GM19023 (cell line): ENCODE measurements around the gene VSIG2.
"Not testable (repeated sequence)": the region's sequence is repeated elsewhere in the genome, so short reads cannot be mapped to it uniquely, and the experiment has no call there.

Experiments
- ATAC-seq: cut with Tn5 transposase; IDR thresholded peaks from one replicate; pipeline ENCODE4 v1.9.1; 2021; ENCODE audit warnings: mild to moderate bottlenecking, moderate library complexity; ENCODE audit not compliant: unreplicated experiment

The VSIG2 gene

GRCh38 chr11:124751741-124752470, at the start of gene VSIG2:
TSS of gene VSIG2 (minus strand) at chr11:124752255. CDS start at chr11:124752137, 118 bp downstream.
- no peak for ATAC-seq

DNA sequence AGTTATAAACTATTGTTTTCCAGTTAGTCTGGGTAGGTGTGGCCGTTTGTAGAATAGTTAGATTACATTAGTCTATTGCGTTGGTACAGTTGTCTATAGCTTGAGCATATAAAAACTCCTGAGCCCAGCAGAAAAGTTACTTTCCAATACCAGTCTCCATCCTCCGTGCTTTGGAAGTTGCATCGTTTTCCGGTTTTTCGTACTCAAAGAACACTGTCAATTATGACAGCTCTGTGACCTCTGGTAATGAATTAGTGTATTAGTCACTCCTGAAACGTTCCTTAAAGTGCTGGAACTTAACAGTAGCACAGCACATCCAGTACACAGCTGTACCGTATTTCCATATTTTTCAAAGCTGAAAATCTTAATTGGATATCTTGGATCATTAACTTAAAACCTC, 49.0 kb upstream of the VSIG2 start:
- no peak for ATAC-seq

DNA sequence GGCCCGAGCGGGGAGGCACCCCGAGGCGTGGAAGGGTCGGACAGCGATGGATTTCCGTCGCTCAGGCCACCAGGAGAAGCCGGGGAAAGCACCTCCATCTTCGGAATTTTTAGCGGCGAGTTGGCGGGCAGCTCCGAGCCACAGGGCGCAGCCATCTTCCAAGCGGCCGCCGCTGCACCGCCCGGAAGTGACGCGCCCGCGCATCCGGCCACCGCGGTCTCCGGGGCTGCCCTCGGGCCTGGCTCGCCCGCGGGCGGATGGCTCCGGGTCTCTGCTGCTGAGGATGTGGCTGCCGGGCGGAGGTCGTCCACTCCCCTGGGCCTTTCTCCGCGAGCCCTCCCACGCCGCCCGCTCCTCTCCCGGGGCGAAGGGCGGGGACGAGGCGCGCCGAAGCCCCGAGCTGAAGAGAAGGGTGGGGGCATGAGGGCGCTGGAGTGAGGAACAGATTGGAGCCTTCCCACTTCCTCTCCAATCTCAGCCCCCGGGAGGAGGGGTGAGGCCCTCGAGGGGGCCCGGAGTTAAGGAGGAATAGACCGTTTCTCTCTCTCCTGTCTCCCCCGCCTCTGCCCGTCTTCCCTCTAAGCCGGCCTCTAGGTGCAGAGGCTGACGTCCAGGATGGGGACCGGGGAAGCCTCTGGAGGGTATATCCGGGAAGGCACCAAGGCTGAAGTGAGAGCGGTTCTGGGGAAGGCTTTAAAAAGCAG, 48.3 kb upstream of the VSIG2 start, which contains the start of gene MSANTD2:
MSANTD2 (minus strand) TSS at position 181 of the 704 bp plus-strand sequence; CDS start at position 155, 26 bp downstream.
- ATAC-seq = peak; percentile 93

DNA sequence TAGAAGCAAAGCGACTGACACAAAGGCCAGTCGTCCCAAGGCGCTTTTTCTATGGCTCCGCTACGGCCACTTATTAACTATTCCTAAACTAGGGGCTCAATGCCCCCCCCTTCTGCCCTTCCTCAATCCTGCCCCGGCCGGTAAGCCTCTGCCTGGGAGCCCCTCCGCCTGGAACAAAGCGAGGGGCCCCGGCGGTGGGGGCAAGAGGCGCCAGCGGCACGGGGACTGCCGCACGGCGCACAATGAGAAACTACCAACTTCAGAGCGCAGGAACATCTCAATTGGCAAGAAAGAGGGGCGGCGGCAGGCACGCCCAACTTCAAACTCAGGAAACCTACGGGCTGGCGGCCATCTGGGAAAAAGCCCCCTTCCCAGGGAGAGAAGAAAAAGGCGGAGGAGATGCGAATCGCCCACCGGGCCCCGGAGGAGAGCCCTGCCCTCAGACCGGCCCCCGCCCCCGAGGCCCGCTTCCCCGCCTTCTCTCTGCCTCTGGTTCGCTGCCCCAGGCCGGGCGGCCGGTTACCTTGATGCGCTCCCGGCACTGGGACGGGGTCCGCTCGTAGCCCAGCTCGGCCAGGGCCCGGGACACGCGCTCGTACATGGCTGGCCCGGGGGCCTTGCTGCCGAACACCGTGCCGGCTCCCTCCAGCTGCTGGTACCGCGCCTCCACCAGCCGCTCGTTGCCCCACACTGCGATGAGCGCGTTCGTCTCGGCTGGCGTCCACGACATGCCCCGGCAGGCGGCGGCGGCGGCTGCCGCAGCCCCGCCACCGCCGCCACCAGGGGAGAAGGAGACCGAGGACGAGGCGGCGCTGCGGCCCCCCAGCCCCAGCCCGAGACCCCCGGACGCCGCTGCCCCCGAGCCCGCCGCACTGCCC, 47.5 kb upstream of the VSIG2 start:
- peak; percentile 48 for ATAC-seq

DNA sequence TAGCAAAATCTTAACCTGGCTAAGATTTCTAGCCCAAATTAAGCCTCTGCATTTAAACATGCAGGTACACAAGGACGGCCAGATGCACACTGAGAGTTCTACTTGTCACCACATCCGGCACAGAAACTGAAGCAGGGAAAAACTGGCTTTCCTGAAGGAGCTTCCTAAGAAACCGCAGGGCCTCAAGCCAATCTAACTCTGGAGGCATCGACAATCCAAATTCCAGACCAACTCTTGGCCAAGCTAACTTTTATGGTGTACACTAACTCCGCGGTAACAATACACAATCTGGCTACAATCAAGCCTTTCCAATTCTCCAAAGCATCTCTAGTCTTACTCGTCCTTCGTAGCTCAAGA, 46.9 kb upstream of the VSIG2 start:
- peak; percentile 1 for ATAC-seq

DNA sequence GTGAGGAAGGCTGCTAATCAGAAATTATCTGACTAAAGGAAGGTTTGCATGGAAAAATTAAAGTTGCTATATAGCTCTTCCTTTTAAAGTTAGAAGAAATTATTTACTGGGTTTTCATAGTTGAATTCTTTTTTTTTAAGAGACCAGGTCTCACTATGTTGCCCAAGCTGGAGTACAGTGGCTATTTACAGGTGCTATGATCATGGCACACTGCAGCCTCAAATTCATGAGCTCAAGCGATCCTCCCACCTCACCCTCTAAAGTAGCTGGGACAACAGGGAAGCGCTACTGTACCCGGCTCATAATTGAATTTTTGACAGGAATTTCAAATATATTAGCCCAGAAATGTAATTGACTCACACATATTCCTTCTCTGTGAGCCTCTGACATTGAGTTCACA, 44.3 kb upstream of the VSIG2 start:
- no peak for ATAC-seq

DNA sequence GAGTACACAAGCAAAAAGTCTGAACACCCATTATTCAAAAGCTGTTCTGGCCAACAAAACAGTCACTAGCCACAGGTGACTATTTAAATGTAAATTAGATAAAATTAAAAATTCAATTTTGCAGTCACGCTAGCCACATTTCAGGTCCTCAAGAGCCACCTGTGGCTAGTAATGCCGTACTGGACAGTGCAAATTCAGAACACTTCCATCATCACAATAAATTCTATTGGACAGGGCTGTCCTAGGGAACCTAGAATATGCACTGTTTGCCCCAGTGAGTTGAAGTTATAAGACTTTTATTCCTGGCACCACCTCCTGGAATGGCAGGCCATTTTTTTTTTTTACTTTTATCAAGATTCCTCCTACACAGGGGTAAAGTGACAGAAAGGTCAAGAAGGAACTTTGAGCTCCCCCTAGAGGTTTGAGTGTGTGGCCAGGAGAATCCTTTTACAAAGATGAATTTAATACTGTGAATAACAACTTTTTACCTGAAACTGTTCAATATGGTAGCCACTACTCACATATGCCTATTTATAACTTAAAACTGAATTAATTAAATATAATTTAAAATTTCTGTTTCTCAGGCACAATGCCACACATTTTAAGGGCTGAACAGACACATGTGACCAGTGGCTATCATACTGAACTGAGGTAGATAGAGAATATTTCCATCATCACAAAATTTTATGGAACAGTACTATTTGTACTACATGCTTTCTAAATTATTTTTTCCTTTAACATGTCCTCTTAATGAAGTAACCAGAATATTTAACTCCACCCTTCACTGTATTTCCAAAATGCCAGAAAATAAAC, 41.6 kb upstream of the VSIG2 start:
- peak; percentile 61 for ATAC-seq

GRCh38 chr11:124791626-124792341, 39.7 kb upstream of the VSIG2 start:
- ATAC-seq = peak; percentile 63

GRCh38 chr11:124788521-124788920, 36.5 kb upstream of the VSIG2 start:
- ATAC-seq = no peak

DNA sequence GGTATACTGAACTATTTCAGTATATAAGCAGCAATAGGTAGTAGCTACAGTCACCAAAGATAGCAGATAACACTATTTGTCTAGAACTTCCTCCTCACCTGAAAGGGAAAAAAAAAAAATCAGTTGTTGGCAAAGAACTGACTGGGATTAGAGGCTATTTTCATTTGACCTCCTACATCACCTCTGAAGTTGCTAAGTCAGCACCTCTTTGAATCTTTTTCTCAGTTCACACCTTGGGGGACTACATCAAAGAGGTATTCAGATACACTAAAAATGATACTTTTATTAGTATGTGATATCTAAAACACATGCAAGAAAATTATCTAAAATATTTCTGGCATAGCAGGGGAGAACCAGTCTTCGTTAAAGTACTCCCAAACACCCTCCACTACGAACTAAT, 32.0 kb upstream of the VSIG2 start:
- ATAC-seq = no peak

GRCh38 chr11:124783002-124783401, 30.9 kb upstream of the VSIG2 start:
- ATAC-seq = no peak

- ATAC-seq = no peak
These were observed 27.5 kb upstream of the VSIG2 start for GRCh38 chr11:124779568-124779967.

DNA sequence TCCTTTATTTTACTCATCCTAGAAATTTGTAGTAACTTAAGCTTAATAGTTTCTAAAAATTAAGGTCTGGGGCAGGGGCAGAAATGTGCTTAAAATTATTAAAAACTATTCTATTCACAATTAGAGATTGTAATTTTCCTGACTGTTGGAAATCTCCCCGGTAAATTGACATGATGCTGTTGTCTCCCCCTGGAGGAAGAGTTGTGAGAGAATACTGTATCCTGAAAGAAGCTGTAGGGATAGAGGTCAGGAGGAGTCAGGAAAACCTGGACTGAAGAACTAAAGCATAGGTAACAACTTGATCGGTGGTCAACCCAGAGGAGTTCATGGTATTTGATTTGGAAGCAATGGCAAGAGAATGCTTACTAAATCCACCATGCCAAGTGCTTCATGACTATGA, 26.2 kb upstream of the VSIG2 start:
- no peak for ATAC-seq

GRCh38 chr11:124776865-124777645, 25.0 kb upstream of the VSIG2 start:
- ATAC-seq = no peak

- ATAC-seq = not testable (repeated sequence)
These were observed 18.9 kb upstream of the VSIG2 start for GRCh38 chr11:124770959-124771358.

GRCh38 chr11:124769806-124770774, 18.0 kb upstream of the VSIG2 start:
- ATAC-seq = no peak

DNA sequence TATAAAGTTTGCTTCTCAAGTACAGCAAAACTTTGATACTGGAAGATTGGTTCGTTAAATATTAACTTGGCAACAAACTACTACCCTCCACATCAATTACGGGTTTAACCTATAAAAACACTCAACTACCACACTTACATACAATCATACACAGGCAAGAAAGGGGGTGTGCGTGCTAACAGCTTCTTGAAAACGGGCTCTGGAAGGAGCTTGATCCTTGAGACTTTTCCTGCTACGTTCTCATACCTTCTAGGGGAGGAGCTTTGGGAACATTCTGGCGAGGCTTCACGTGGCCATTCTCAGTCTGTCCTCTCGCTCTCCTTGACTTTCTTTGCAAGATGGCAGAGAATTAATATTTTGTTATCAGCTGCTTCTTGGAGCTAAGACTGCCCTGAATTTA, 16.9 kb upstream of the VSIG2 start:
- no peak for ATAC-seq

GRCh38 chr11:124766156-124766555, 14.1 kb upstream of the VSIG2 start:
- no peak for ATAC-seq
